GM08714 (cell line): ENCODE data around the gene PRRX2.

Source experiments
- H3K4me3 ChIP-seq: fragments of 200-500 bp; sonication (Bioruptor generic); 2 replicates; pipeline ENCODE4 v1.5.1; 2014; ENCODE audit warnings: mild to moderate bottlenecking, low read length, inconsistent platforms
- ZNF274 ChIP-seq: IDR thresholded peaks from 2 replicates; pipeline ENCODE4 v1.6.1; 2012; ENCODE audit warnings: mild to moderate bottlenecking, low read depth, low read length

PRRX2 gene

DNA sequence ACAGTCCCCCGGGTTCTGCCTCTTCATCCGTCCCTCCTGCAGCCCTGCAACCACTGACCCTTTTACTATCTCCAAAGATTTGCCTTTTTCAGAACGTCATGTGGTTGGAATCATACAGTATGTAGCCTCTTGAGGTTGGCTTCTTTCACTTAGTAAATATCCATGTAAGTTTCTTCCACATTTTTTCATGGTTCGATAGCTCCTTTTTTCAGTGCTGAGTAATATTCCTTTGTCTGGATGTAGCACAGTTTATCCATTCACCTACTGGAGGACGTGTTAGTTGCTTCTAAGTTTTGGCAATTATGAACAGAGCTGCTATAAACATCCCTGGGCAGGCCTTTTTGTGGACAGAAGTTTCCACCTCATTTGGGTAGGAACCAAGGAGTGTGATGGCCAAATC lies 27.1 kb downstream of the PRRX2 start:
- no peak for TF ChIP-seq ZNF274
- no peak overlapping the region for H3K4me3 ChIP-seq

- no peak overlapping the region for H3K4me3 ChIP-seq
- no peak for TF ChIP-seq ZNF274
Observed at GRCh38 chr9:129693741-129694140, 28.3 kb downstream of the PRRX2 start.

- no peak for TF ChIP-seq ZNF274
- H3K4me3 ChIP-seq: no peak overlapping the region
Observed at GRCh38 chr9:129694243-129694646, 28.8 kb downstream of the PRRX2 start.

DNA sequence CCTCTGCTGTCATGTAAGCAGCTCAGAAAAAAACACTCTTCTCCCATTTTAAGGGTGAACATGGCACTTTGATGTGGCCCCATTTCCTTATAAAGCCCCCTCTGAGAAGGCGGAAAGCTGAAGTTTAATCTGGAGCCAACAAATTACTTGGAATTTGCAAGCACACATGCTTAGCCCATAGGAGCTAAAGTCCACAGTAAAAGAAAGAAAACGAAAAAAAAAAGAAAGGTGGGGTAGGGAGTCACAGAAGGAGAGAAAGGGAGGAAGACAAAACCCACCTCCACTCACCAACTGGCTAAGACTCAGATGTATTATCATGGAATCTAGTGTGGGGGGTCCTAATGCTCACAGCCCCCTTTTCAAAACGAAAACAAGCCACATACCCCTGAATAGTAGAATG lies 30.4 kb downstream of the PRRX2 start:
- H3K4me3 ChIP-seq: no peak overlapping the region
- TF ChIP-seq ZNF274: no peak

GRCh38 chr9:129696944-129697655 lies 31.7 kb downstream of the PRRX2 start:
- H3K4me3 ChIP-seq: no peak overlapping the region
- TF ChIP-seq ZNF274: no peak

DNA sequence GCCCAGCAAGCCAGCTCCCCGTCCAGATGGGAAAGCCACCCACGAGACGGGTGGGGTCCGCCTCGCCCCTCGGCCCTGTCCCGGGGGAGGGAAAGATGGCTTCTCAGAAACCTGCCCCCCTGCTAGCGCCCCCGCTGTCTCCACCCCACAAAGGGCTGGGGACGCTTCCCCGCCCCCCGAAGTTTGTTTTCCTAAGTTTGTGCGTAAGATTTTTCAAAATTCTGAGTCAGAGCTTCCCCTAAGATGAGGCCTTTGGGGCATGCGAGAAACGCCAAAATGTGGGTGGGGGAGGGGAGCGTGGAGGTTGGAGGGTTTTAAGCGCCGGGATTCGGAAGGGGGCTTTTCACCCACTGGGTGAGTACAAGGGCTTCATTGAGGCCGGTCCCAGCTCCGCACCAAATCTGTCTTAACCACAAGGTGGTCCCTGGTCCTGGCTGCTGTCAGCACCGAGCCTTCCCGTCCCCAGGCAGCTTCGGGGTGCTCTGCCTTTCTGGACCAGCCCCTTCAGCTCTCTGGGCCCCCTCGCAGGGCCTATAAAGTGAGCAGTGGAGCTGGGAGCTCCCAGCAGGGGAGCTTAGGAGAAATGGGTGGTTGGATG lies 32.3 kb downstream of the PRRX2 start:
- no peak for TF ChIP-seq ZNF274
- no peak overlapping the region for H3K4me3 ChIP-seq

- no peak for TF ChIP-seq ZNF274
- H3K4me3 ChIP-seq: no peak overlapping the region
Observed at GRCh38 chr9:129698254-129698757, 32.9 kb downstream of the PRRX2 start.

- no peak overlapping the region for H3K4me3 ChIP-seq
- no peak for TF ChIP-seq ZNF274
Observed at GRCh38 chr9:129701054-129701453, 35.6 kb downstream of the PRRX2 start.

DNA sequence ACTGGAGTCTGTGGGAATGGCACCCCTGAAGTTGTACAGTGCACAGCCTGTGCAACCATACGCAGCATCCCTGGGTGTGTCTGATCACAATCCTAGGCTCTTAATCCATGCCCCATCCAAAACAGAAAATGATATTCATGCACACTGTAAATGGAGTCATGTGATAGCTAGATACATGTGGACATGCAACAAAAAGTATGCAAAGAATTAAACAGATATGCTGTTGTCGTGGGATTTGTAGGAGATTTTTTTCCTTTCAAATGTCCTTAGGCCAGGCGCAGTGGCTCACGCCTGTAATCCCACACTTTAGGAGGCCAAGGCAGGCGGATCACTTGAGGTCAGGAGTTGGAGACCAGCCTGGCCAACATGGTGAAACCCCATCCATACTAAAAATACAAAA lies 36.1 kb downstream of the PRRX2 start:
- no peak for TF ChIP-seq ZNF274
- no peak overlapping the region for H3K4me3 ChIP-seq

GRCh38 chr9:129702589-129703520 lies 37.4 kb downstream of the PRRX2 start:
- no peak overlapping the region for H3K4me3 ChIP-seq
- TF ChIP-seq ZNF274: no peak

DNA sequence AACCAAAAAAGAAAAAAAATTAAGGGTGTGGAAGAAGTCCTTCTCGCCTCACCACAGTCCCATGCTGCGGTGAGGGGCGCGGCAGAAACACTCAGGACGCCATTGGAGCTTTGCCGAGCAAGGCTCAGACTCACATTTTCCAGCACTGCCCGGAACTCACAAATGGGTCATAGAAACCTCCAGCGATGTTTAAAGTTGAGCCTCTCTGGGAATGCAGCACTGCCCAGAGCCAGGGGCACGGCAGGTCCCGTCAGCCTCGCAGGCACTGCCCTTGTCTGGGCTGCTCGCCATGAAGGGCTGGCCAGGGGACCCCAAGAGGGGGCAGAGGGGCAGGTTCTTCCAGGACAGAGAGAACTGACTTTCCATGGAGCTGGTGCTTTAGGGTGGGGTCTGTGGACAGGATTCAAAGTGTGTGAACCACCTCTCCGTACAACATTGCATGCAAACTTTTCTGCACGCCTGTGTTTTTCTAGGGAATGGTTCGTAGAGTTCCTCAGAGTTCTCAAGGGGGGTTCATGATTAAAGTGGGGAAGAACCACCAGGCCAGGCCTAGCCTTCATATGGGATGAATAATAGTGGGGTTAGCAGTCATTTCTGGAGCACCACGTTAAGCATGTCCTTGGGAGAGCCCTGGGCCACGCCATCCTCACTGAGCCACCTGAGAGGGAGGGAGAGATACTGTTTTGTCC lies 38.4 kb downstream of the PRRX2 start:
- H3K4me3 ChIP-seq: no peak overlapping the region
- no peak for TF ChIP-seq ZNF274

DNA sequence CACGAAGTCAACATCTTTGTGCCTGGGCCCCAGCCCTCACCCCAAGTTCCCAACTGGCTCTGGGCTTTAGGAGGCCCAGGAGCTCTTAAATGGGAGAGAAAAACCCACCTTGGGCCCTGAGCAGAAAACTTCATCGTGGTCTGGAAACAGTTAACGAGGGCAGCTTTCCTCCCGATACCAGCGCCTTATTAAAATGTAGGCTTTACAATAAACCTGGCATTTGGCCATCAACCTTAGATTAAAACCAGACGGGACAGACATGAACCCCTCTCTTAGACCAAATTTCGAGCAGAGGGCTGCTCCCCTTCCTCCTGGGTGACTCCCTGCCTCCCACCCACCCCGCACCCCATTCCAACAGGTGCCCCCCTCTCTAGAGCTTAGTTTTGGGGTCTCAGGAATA lies 39.4 kb downstream of the PRRX2 start:
- TF ChIP-seq ZNF274: no peak
- no peak overlapping the region for H3K4me3 ChIP-seq

- H3K4me3 ChIP-seq: no peak overlapping the region
- no peak for TF ChIP-seq ZNF274
Observed at GRCh38 chr9:129708793-129709192, 43.3 kb downstream of the PRRX2 start.
